K562 (cell line): Measurements from ENCODE around the gene CRX. TPM values are rescaled to one million over a fixed set of nuclear protein-coding genes. Genes with fewer than 3 reads are reported as not detected.

ENCODE experiments used
- ATAC-seq: fragments of 200-7000 bp; cut with Tn5 transposase; 3 replicates; pipeline ENCODE4 v1.9.1; 2020; ENCODE audit warnings: moderate library complexity
- BruUV-seq: library from RNA; stranded (reverse); fragments of 400-500 nt; replicated peaks from 2 replicates; lab custom pipeline; 2021; lab: Mats Ljungman, UMichigan
- CTCF ChIA-PET: fragments of 300-600 bp; formaldehyde crosslinking; extraction: SDS; loops from one replicate; lab custom pipeline; 2021; ENCODE audit warnings: low intra/inter-chr PET ratio; lab: Yijun Ruan, JAX
- POLR2A ChIA-PET: fragments of 300-600, 350-650 bp; sonication (Branson Sonifier 250); formaldehyde crosslinking; extraction: SDS; loops from one replicate; lab custom pipeline; 2021; ENCODE audit warnings: antibody characterized with exemption, inconsistent platforms; lab: Yijun Ruan, JAX
- DNase-seq, 4 experiments: peaks; one replicate each; pipeline versions ENCODE4 v3.0.0 to v3.0.0-alpha.2; 2011 to 2018; ENCODE audit warnings: low spot score in 3 of 4, mixed read lengths in 3 of 4; ENCODE audit errors: extremely low read depth in 1 of 4
- FAIRE-seq: peaks from 2 replicates; lab custom pipeline; 2011; peaks lifted over from hg19 to GRCh38; lab: Jason Lieb, UNC
- H2AFZ ChIP-seq: 2 replicates; pipeline ENCODE4 v1.6.0; 2011; ENCODE audit warnings: low read depth, low read length, control low read depth, inconsistent platforms
- H3K27ac ChIP-seq: fragments of 200-600 bp; 3 replicates; pipeline ENCODE4 v1.8.0; 2011; ENCODE audit warnings: low read depth, mild to moderate bottlenecking, control low read depth, inconsistent platforms, low read length, moderate library complexity, mixed read lengths; ENCODE audit errors: extremely low read depth
- H3K27me3 ChIP-seq, 2 experiments: fragments of 300-600 bp in 1 of 2; 2 replicates in 1 of 2; 3 replicates in 1 of 2; pipeline versions ENCODE4 v1.6.0 to v1.8.0; 2011; ENCODE audit warnings: inconsistent platforms in 2 of 2, low read length in 2 of 2, mild to moderate bottlenecking in 1 of 2, mixed read lengths in 1 of 2, moderate library complexity in 1 of 2; ENCODE audit not compliant: control insufficient read depth in 2 of 2, insufficient read depth in 2 of 2
- H3K36me3 ChIP-seq: fragments of 300-600 bp; 3 replicates; pipeline ENCODE4 v1.8.0; 2011; ENCODE audit warnings: mild to moderate bottlenecking, low read length, inconsistent platforms; ENCODE audit not compliant: control insufficient read depth, insufficient read depth
- H3K4me1 ChIP-seq, 2 experiments: fragments of 200-600 bp in 1 of 2; replicated peaks in 1 of 2; 2 replicates in 1 of 2; 3 replicates in 1 of 2; pipeline versions ENCODE4 v1.5.1 to v1.8.0; 2011; ENCODE audit warnings: inconsistent platforms in 2 of 2, low read length in 2 of 2, mild to moderate bottlenecking in 1 of 2, mixed read lengths in 1 of 2, moderate library complexity in 1 of 2; ENCODE audit not compliant: control insufficient read depth in 2 of 2, insufficient read depth in 2 of 2
- H3K4me2 ChIP-seq: 2 replicates; pipeline ENCODE4 v1.6.1; 2011; ENCODE audit warnings: low read length, control low read depth, inconsistent platforms, mixed read lengths; ENCODE audit not compliant: insufficient read depth
- H3K4me3 ChIP-seq: fragments of 200-600 bp; sonication (generic), shearing (Covaris generic); 2 replicates; pipeline ENCODE4 v1.5.1; 2016; ENCODE audit warnings: control low read depth, inconsistent platforms
- H3K79me2 ChIP-seq: fragments of 200-600 bp; 3 replicates; pipeline ENCODE4 v1.8.0; 2011; ENCODE audit warnings: low read length, inconsistent platforms; ENCODE audit not compliant: control insufficient read depth, insufficient read depth
- H3K9ac ChIP-seq, 2 experiments: 2 replicates each; pipeline versions ENCODE4 v1.6.0 to v1.6.1; 2011; ENCODE audit warnings: low read depth in 2 of 2, low read length in 2 of 2, control low read depth in 1 of 2, inconsistent platforms in 1 of 2, mild to moderate bottlenecking in 1 of 2, mixed read lengths in 1 of 2; ENCODE audit not compliant: insufficient read depth in 1 of 2
- H3K9me1 ChIP-seq: one replicate; pipeline ENCODE4 v1.6.0; 2011; ENCODE audit warnings: inconsistent platforms, mild to moderate bottlenecking, low read length, moderate library complexity; ENCODE audit not compliant: control insufficient read depth, insufficient read depth
- H3K9me3 ChIP-seq: replicated peaks from 2 replicates; pipeline ENCODE4 v1.5.1; 2011; ENCODE audit warnings: low read depth, low read length, inconsistent platforms; ENCODE audit not compliant: control insufficient read depth, insufficient read depth
- H4K20me1 ChIP-seq: replicated peaks from 2 replicates; pipeline ENCODE4 v1.6.1; 2011; ENCODE audit warnings: low read length, inconsistent platforms, mixed read lengths; ENCODE audit not compliant: control insufficient read depth, insufficient read depth
- BACH1 ChIP-seq: fragments of 200-800 bp; sonication (Bioruptor generic); IDR thresholded peaks from 2 replicates; pipeline ENCODE4 v1.6.1; 2016; ENCODE audit warnings: missing genetic modification characterization, missing compliant biosample characterization
- CTBP1 ChIP-seq: fragments of 450-650 bp; IDR thresholded peaks from 2 replicates; pipeline ENCODE4 v1.6.1; 2016; ENCODE audit warnings: borderline replicate concordance
- DMBX1 ChIP-seq: fragments of 250-450 bp; sonication (Bioruptor Pico); IDR thresholded peaks from 2 replicates; pipeline ENCODE4 v1.8.0; 2022; ENCODE audit warnings: inconsistent platforms, mild to moderate bottlenecking, moderate library complexity, borderline replicate concordance
- GABPB2 ChIP-seq: fragments of 250-450 bp; sonication (Bioruptor Pico); conservative IDR thresholded peaks from 2 replicates; pipeline ENCODE4 v1.5.1; 2021; ENCODE audit warnings: mild to moderate bottlenecking
- HNRNPH1 ChIP-seq: fragments of 200-400 bp; formaldehyde crosslinking; optimal IDR thresholded peaks from 2 replicates; pipeline ENCODE3; 2017; ENCODE audit warnings: low read depth, mild to moderate bottlenecking, low read length, moderate library complexity
- MEIS2 ChIP-seq: fragments of 450-650 bp; IDR thresholded peaks from 2 replicates; pipeline ENCODE4 v1.6.1; 2014; ENCODE audit warnings: mild to moderate bottlenecking; ENCODE audit not compliant: partially characterized antibody
- MNT ChIP-seq, 2 experiments: fragments of 450-650 bp; conservative IDR thresholded peaks; 2 replicates each; pipeline ENCODE4 v1.6.1; 2017; ENCODE audit warnings: mild to moderate bottlenecking in 2 of 2, moderate library complexity in 2 of 2
- RUNX1 ChIP-seq: sonication (generic); IDR thresholded peaks from 2 replicates; pipeline ENCODE4 v1.6.1; 2016; ENCODE audit warnings: antibody characterized with exemption, low read depth
- TFAP4 ChIP-seq: sonication (generic); formaldehyde crosslinking; IDR thresholded peaks from 2 replicates; pipeline ENCODE4 v1.8.0; 2022; ENCODE audit warnings: missing genetic modification reagents, mild to moderate bottlenecking, moderate library complexity, borderline replicate concordance
- USF1 ChIP-seq: sonication (generic); formaldehyde crosslinking; IDR thresholded peaks from 2 replicates; pipeline ENCODE4 v1.9.0; 2022; ENCODE audit warnings: mild to moderate bottlenecking, missing genetic modification reagents
- ZNF212 ChIP-seq: fragments of 450-650 bp; formaldehyde crosslinking; IDR thresholded peaks from 2 replicates; pipeline ENCODE4 v1.4.0; 2020; ENCODE audit warnings: mild to moderate bottlenecking
- WGBS: fragments of 100-300 bp; shearing (Covaris generic); methylation state at CpG from one replicate; pipeline ENCODE4 v1.1.6; 2016; ENCODE audit warnings: low coverage, mixed read lengths; ENCODE audit not compliant: insufficient coverage; ENCODE audit errors: missing lambda C conversion rate; 5-methylcytosine and 5-hydroxymethylcytosine counted together
- in situ Hi-C: fragments of 300-500 bp; cut with MboI; formaldehyde crosslinking; loops from 4 replicates; pipeline ENCODE4 v1.15.0; 2018; ENCODE audit warnings: inconsistent platforms, mixed read lengths
- intact Hi-C: fragments of 100-400 bp; cut with micrococcal nuclease; formaldehyde crosslinking; loops from 2 replicates; pipeline ENCODE4 v1.14.2; 2022
- polyA plus RNA-seq, 8 experiments: library from polyadenylated mRNA; depleted of rRNA in 4 of 8; stranded (reverse) in 5 of 8; unstranded in 3 of 8; fragments of >200 nt; fragmentation: Nextera tagmentation in 2 of 8; fragmentation: Illumina TruSeq in 1 of 8; extraction: Ambion mirVana in 2 of 8; extraction: Trizol in 1 of 8; gene quantifications; 2 replicates each; pipeline versions ENCODE4 v1.2.1 to v1.2.3, GENCODE V29; 2011 to 2014; ENCODE audit warnings: inconsistent platforms in 1 of 8, missing spikeins in 1 of 8
- total RNA-seq, 7 experiments: library from RNA; depleted of rRNA in 6 of 7; stranded (reverse); fragments of >200 nt in 6 of 7; fragmentation: Illumina TruSeq in 2 of 7; extraction: Trizol in 2 of 7; gene quantifications; 2 replicates each; pipeline versions ENCODE4 v1.2.1 to v1.2.3, GENCODE V29; 2011 to 2021; ENCODE audit warnings: low replicate concordance in 1 of 7
- TF ChIP-seq, protein P1 (sequence below): fragments of 450-650 bp; IDR thresholded peaks from 2 replicates; pipeline ENCODE4 v1.6.1; 2017; ENCODE audit warnings: antibody characterized with exemption, mild to moderate bottlenecking

The CRX gene
- total and polyA plus RNA-seq, 9 of the 15 experiments (the other 6 are each of a cell fraction or from before 2014, with no cell fraction given), result 0.01 TPM; not detected in 8

DNA sequence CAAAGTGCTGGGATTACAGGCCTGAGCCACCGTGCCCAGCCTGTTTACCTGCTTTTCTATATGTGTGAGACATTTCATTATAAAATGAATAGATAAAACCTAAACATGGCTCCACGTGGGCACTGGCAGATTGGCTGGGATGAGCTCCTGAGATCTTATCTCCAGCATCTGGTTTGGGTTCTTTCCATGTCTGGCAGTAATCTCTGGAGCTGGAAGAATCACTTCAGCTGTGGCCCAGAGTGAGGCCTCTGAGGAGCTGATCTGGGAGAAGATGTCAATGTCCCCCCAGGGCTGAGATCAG is 69.8 kb downstream of the CRX start:
- POLR2A ChIA-PET, result interaction anchor here (0.6 to 2.2 kb wide), 5 partner anchors 8 to 404 kb away, joined by 3 to 10 read pairs (median 3); no protein-coding TSS in a partner anchor
- H3K79me2 ChIP-seq, result no peaks in the 10 kb centered on the region
- FAIRE-seq, result no peak
- no peak for ATAC-seq
- H2AFZ ChIP-seq, result no peak overlapping the region
- 0% methylated on average over 2 of the region's 2 CpGs for WGBS
- no peaks in the 10 kb centered on the region for H3K9me1 ChIP-seq
- no peaks in the 10 kb centered on the region; a peak in 1 of 5 replicates for H3K27me3 ChIP-seq
- H3K9ac ChIP-seq, result peak overlapping the region in 1 of 2 experiments; percentile 48; a peak in 2 of 4 replicates
- CTCF ChIA-PET, result no interaction called here
- H3K4me2 ChIP-seq, result peak overlapping the region; percentile 53
- H3K4me1 ChIP-seq, result peaks cover 12 to 18% of the 10 kb centered on the region in 2 experiments
- intact Hi-C loops (loop anchor here (2.0 kb wide), 1 partner anchor 23 kb away; no protein-coding TSS in a partner anchor), in situ Hi-C loops (no loop called here)
- DNase-seq, result no peak
- no peaks in the 10 kb centered on the region for H3K9me3 ChIP-seq
- H4K20me1 ChIP-seq, result no peaks in the 10 kb centered on the region
- H3K27ac ChIP-seq, result peak overlapping the region; percentile 80
- H3K36me3 ChIP-seq, result no peaks in the 10 kb centered on the region
- H3K4me3 ChIP-seq, result no peak overlapping the region
- no TSS peak for BruUV-seq
- no peak for TF ChIP-seq RUNX1
- TF ChIP-seq, protein P1, sequence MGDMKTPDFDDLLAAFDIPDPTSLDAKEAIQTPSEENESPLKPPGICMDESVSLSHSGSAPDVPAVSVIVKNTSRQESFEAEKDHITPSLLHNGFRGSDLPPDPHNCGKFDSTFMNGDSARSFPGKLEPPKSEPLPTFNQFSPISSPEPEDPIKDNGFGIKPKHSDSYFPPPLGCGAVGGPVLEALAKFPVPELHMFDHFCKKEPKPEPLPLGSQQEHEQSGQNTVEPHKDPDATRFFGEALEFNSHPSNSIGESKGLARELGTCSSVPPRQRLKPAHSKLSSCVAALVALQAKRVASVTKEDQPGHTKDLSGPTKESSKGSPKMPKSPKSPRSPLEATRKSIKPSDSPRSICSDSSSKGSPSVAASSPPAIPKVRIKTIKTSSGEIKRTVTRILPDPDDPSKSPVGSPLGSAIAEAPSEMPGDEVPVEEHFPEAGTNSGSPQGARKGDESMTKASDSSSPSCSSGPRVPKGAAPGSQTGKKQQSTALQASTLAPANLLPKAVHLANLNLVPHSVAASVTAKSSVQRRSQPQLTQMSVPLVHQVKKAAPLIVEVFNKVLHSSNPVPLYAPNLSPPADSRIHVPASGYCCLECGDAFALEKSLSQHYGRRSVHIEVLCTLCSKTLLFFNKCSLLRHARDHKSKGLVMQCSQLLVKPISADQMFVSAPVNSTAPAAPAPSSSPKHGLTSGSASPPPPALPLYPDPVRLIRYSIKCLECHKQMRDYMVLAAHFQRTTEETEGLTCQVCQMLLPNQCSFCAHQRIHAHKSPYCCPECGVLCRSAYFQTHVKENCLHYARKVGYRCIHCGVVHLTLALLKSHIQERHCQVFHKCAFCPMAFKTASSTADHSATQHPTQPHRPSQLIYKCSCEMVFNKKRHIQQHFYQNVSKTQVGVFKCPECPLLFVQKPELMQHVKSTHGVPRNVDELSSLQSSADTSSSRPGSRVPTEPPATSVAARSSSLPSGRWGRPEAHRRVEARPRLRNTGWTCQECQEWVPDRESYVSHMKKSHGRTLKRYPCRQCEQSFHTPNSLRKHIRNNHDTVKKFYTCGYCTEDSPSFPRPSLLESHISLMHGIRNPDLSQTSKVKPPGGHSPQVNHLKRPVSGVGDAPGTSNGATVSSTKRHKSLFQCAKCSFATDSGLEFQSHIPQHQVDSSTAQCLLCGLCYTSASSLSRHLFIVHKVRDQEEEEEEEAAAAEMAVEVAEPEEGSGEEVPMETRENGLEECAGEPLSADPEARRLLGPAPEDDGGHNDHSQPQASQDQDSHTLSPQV, result peak; percentile 57; the same call in 1 of the 2 replicates
- TF ChIP-seq USF1 (CRISPR knock-in tag), result peak; percentile 28; the same call in 1 of the 2 replicates
- peak in 1 of 2 experiments; percentile 75; a peak in 2 of 4 replicates for TF ChIP-seq MNT (conservative IDR thresholded peaks at IDR 0.05)
- TF ChIP-seq BACH1 (tag), result peak; percentile 47; the same call in 1 of the 2 replicates
- TF ChIP-seq CTBP1, result peak; percentile 84; the same call in 1 of the 2 replicates
- TF ChIP-seq DMBX1 (CRISPR knock-in tag), result no peak
- peak; percentile 82; the same call in 1 of the 2 replicates for TF ChIP-seq TFAP4 (CRISPR knock-in tag)
- TF ChIP-seq MEIS2, result no peak
- no peak for TF ChIP-seq ZNF212 (CRISPR knock-in tag)
- no peak for TF ChIP-seq GABPB2 (CRISPR knock-in tag)
- no peak for TF ChIP-seq HNRNPH1
